D721Med (cell line): Measurements from ENCODE around the gene ERFL.

Experiments used
- DNase-seq: peaks from one replicate; pipeline ENCODE4 v3.0.0; 2011; ENCODE audit warnings: low spot score; ENCODE audit not compliant: insufficient read length
- FAIRE-seq: peaks from 2 replicates; lab custom pipeline; 2011; peaks lifted over from hg19 to GRCh38; lab: Jason Lieb, UNC
- TF ChIP-seq, protein P1 (sequence below): IDR thresholded peaks from 2 replicates; pipeline ENCODE4 v1.5.1; 2012; ENCODE audit warnings: mild to moderate bottlenecking, control low read depth; ENCODE audit not compliant: insufficient read depth; ENCODE audit errors: missing control alignments

Gene ERFL

DNA sequence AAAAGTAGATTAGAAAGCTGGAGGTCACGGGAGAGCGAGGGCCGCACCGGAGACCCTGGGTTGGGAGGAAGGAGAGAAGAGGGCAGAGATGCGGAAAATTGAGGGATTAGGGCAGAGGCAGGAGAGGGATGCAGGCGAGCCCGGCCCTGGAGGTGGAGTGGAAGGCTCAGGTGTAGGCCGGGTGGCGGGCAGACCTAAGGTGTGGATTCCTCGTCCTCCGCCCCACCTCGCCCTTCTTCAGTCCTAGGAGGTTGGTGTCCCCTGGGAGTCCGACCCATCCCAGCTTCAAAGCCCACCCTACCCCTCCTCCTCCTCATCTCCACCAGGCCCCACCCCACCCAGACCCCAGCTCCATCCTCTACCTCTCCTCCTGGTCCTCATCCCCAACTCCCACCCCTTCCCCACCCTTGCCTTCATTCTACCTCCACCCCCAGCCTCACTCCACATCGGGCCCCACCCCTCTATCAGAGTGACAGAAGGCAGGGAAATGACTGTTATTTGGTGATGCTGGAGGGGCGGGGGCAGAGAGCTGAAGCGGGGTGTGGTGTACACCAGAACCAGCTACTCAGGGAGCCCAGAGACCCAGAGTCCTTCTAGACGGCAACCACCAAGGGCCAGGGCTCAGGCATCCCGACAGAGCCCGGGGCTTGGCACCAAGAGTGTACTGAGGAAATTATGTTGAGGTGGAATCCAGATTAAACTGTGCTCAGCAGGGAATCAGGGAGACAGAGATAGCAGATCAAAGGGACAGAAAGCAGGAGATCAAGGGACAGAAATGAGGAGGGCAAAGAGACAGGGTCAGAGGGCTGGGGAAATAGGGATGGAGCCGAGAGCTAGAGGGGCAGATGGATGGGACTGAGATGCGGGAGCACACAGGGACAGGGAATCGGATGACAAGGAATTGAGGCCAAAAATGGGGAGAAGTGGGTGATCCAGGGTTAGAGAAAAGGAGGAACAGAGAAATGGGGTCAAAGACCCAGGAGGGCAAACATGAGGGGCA lies 6.4 kb downstream of the ERFL start:
- DNase-seq = no peak
- TF ChIP-seq, protein P1, sequence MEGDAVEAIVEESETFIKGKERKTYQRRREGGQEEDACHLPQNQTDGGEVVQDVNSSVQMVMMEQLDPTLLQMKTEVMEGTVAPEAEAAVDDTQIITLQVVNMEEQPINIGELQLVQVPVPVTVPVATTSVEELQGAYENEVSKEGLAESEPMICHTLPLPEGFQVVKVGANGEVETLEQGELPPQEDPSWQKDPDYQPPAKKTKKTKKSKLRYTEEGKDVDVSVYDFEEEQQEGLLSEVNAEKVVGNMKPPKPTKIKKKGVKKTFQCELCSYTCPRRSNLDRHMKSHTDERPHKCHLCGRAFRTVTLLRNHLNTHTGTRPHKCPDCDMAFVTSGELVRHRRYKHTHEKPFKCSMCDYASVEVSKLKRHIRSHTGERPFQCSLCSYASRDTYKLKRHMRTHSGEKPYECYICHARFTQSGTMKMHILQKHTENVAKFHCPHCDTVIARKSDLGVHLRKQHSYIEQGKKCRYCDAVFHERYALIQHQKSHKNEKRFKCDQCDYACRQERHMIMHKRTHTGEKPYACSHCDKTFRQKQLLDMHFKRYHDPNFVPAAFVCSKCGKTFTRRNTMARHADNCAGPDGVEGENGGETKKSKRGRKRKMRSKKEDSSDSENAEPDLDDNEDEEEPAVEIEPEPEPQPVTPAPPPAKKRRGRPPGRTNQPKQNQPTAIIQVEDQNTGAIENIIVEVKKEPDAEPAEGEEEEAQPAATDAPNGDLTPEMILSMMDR = no peak
- no peak for FAIRE-seq

DNA sequence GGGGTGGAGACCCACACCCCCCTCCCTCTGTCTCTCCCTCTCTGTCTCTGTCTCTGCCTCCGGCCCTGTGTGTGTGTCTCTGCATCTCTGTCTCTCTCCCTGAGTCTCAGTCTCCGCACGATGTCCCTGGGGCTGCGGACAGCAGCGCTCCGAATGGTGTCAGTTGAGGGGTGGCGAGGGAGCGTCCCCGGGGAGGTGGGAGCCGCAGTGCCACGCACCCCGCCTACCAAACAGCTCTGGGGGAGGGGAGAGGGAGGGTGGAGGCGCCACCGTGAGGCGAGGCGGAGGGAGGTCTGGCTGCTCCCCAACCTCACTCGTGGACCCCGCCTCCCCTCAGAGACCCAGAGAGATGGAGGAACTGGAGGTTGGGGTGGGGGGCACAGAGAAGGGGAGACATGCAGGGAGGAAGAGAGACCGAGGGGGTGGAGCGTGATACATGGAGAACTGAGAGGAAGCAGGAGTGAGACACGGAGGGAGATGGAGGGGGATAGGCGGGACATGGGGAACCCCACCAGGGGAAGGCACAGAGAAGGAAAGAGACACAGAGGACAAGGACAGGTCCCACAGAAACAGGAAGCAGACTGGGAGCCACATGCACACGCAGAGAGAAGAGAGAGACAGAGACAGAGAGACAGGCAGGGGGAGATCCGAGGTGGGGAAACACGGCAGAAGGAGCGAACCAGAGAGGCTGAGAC lies 7.2 kb downstream of the ERFL start:
- FAIRE-seq (no peak), DNase-seq (no peak)
- TF ChIP-seq, protein P1 = no peak

DNA sequence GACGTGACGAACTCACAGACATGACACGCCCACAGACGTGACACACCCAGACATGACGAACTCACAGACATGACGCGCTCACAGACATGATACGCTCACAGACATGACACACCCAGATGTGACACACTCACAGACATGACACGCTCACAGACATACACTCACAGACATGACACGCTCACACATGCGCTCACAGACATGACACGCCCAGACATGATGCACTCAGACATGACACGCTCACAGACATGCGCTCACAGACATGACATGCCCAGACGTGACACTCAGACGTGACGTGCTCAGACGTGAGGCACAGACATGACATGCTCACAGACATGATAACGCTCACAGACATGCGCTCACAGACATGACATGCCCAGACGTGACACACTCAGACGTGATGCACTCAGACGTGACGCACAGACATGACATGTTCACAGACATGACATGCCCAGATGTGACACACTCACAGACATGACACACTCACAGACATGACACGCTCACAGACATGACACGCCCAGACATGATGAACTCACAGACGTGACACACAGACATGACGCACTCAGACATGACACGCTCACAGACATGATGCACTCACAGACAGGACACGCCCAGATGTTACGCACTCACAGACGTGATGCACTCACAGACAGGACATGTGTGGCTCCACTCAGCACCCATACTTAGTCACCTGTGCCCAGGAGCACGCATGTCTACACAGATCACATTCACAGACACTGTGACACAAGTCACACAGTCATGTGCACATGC lies 8.1 kb downstream of the ERFL start:
- no peak for FAIRE-seq
- no peak for DNase-seq

DNA sequence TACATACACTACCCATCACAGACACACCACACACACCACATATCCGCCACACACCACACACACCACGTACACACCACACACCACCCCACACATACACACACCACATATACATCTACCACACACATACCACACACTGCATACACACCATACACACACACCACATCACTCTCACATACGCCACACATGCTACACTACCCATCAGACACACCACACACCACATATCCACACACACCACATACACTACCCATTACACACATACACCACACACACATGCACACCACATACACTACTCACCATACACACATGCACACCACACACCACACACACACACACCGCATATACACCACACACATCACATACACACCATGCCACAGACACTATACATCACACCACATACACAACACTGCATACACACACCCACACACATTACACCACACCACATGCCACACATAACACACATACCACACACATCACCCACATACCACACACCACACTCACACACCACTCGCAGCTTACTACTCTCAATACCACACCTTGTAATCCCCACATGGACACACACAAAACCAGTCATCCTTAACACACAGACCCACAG lies 9.5 kb downstream of the ERFL start:
- DNase-seq (no peak), FAIRE-seq (no peak)
- TF ChIP-seq, protein P1 = no peak

More for the DNA sequence above, 8.1 kb downstream of the ERFL start:
- TF ChIP-seq, protein P1 = no peak

DNA sequence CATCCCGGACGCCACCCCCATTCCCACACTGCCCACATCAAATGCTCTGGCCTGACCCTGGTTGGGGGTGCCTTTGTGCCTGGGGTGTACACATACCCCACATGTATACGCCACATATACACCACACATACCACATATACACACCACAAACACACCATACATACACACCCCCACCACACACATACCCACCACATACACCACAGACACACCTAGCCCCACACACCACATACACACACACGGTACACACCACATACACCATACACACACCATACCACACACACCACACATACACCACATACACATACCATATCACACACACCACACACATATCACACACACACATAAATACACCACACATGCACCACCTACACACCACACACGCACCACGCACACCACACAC lies 10.2 kb downstream of the ERFL start:
- FAIRE-seq (no peak), DNase-seq (no peak)

DNA sequence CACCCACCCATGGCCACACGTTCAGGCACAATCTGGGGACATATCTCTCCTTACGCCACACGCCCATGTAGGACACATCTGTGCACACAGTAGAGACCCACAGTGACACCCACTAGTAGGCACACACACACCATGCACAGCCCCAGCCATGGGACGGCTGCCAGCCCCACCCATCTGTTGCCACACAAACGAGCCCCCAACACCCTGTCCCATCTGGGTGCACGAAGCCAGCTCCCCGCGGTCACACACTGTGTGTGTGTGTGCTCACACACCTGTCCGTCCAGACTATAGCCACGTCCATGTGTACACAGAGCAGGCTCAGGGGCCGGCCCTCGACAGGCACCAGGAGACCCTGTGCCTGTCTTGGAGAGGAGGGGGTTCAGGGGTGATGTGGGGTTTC lies 10.6 kb downstream of the ERFL start:
- TF ChIP-seq, protein P1 = no peak
- FAIRE-seq = no peak
- no peak for DNase-seq

More for the DNA sequence above, 10.2 kb downstream of the ERFL start:
- TF ChIP-seq, protein P1 = no peak
